Inflammatory macrophage treated with lipopolysaccharide for 1 hour (primary cell): ENCODE results near the gene ETFRF1.

Source experiments
- DNase-seq, 2 donors: peaks; one replicate each; pipeline ENCODE4 v3.0.0-alpha.2; 2020 to 2022

ETFRF1 gene

GRCh38 chr12:25236190-25236589, 41.2 kb downstream of the ETFRF1 start:
- DNase-seq, result no peak

DNA sequence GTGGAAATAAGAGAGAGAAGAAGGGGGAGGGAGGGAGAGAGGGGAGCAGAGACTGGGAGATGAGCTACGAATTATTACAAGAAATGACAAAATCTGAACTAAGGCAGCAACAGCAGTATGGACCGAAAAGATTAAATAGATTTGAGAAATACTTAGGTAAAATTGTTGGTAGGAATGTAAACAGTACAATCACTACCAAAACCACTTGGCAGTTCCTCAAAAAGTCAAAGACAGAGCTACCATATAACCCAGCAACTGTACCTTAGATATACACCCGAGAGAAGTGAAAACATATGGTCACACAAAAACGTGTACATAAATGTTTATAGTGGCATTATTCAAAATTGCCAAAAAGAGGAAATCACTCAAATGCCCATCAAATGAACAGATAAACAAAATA, 41.6 kb downstream of the ETFRF1 start:
- no peak for DNase-seq

DNA sequence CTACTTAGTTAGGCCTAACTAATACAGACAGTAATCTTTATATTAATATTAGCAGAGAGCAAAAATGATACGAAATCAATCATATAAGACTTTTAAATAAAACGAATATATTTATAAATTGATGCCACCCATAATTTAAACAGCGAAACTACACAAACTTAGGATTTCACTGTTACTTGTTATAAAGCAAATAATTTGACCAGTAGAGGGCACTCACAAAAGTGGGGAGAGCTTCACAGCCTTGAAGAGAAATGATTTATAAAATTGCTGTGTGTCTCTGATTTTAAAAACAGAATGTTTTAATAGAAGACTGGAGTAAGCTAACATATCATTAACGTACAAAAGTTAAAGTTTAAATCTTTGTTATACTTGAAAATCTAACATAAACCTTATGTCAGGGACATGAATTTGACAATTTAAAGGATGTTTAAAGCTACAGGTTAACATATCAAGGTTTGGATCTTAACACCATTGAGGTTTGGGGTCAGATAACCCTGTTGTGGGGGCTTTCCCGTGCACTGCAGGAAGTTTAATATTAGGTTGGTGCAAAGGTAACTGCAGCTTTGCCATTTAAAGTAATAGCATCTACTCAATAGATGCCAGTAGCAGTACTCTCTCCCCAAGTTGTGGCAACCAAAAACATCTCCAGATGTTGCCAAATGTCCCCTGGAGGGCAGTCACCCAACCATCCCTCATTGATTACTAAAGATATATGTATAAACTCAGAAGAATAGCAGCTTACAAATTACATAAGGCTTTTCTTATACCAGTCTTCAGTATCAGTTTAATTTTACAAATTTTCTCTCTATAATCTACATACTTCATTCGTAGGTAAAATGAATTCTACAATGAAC, 46.4 kb downstream of the ETFRF1 start:
- DNase-seq, result peak; percentile 37 to 78

- no peak for DNase-seq
Measured at GRCh38 chr12:25242981-25243679, 48.1 kb downstream of the ETFRF1 start.

GRCh38 chr12:25243680-25243990, 48.6 kb downstream of the ETFRF1 start:
- DNase-seq, result no peak

- no peak for DNase-seq
Measured at GRCh38 chr12:25245491-25245890, 50.5 kb downstream of the ETFRF1 start.

DNA sequence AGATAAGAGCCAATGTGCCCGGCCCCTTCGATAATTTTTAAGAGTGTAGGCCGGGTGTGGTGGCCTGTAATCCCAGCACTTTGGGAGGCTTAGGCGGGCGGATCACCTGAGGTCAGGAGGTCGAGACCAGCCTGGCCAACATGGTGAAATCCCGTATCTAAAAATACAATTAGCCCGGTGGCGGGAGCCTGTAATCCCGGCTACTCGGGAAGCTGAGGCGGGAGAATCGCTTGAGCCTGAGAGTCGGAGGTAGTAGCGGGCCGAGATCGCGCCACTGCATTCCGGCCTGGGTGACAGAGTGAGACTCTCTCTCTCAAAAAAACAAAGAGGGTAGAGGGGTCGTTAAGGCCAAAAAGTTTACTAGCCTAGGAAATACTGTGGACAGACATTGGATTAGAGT, 53.1 kb downstream of the ETFRF1 start:
- no peak for DNase-seq

DNA sequence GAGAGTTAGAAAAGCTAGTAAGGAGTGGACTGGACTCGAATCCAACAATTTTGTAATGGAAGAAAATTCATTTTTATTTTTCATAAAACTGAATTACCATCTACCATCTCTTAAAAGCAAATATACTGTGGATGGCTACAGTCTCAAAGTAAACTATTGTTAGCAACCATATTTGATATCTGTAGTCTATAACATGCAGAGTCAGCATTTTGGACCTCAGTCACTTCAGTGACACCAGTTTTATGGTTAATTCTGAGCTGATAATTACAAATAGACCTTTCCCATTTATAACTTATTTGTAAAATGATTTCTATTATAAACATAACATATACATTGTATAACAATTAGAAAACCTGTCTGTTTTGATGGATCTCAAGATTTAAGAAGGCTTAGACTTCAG, 53.7 kb downstream of the ETFRF1 start:
- no peak for DNase-seq

DNA sequence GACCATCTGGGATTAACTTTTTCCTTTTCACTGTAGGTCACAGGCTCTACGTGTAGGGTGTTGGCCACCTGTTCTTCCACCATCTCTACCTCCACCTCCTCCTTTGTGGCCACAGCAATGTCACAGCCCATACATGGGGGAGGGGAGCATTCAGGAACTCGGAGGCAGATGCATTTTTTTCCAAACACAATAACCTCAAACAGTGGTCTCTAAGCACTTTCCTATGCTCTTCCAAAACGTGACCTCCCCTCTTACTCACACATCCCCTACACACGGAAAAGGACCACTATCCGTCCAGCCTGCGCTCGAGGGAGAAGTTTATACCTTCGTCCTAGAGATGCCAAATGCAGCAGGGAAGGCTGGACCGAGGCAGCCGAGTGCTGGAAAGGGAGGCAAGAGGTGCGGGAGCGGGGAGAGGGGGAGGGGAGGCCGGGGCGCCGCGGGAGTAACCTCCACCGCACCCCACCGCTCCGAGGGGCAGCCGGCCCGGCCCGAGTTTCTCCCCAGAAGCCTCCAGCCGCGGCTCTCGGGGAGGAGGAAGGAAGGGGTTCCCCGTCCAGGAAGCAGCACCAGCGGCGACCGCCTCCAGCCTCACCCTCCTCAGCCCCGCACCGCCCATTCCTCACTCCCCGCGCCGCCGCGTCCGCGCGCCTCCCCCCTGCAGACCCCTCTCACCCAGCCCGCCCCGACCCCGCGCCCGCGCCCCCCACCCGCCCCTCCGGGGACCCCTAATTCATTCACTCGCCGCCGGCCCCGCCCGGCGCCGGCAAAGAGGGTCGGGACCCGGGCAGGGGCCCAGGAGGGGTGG, 55.1 kb downstream of the ETFRF1 start:
- DNase-seq, result peak; percentile 35 to 46

- peak; percentile 82 to 95 for DNase-seq
Measured at GRCh38 chr12:25250744-25251730, 56.0 kb downstream of the ETFRF1 start, which contains the start of gene KRAS. TSS of gene KRAS (minus strand) at chr12:25250929.

GRCh38 chr12:25251769-25252168, 56.7 kb downstream of the ETFRF1 start:
- no peak for DNase-seq

DNA sequence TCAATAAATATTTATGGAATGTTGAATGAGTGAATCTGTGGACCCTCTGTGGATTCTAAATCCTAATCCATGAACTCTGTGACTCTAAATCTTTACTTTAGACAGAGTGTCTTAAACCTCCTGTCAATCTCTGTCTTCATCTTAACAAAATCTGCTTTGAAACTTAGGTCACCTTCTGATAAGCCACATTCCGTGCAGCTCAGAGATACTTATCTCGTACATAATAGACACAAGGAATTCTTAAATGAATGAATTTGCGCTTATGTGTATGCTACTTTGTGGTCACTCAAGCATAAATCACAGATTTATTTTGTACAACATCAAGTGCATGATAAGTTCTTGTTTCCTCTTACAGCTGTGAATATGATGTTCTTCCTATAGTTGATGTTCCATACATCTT, 57.9 kb downstream of the ETFRF1 start:
- DNase-seq, result no peak

DNA sequence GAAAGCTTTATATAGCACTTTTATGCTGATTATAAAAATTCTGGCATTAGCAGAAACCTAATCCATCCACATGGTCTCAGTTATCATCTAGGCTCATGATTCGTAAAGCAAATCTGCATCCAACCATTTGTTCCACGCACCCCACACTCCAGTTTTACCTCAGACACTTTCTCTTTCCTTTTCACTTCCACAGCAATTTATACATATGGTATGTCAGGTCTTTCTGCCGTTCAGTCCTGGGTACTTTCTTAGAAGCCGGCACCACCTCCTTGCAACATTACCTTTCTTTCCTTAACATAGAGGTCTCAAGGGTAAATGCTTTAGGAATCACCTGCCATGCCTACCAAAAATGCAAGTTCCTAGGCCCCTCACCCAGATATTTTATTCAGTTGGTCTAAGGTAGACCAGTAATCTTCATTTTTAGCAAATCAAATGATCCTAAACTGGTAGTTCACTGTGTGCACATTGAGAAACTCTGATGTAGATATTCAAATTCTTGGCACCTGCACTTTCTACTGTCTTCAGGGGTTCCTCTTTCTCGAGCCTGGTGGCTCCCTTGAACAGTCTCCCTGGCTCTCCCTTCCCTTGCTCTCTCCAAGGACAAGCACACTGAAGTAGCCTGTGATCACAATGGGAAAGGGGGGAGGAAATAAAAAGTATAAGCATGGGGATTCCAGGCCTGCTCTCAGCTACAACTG, 58.5 kb downstream of the ETFRF1 start:
- no peak for DNase-seq

DNA sequence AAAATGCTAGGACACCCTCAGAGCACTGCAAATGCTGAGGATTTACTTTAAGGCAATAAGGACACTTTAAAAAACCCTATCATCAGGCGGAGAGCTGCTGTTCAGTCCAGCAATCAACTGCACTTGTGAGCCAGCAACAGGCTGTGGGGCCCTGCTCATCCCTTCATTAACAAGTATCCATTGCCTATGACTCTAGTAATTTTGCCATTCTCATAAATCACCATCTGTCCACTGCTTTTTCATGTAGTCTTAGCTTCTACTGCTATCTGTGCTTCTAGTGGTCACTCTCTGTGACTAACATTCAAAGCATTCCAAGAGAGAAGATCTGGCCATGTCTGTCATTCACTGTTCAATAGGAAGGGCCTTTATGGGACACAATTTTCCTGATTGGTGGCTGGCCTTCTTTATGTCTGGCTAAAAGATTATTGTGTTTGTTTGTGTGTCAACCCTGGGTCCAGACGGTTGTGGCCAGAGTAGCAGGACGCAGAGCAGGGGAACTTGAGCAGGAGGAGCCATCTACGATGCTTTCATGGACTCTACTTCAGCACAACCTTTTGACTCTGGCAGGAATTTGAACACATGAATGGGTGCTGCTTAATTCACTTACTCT, 59.3 kb downstream of the ETFRF1 start:
- no peak for DNase-seq
